GOT3 (cell line): ENCODE data around the gene ALPG.
"Not testable (repeated sequence)": the region's sequence is repeated elsewhere in the genome, so short reads cannot be mapped to it uniquely, and the experiment has no call there.

ENCODE experiments used
- DNase-seq: peaks from one replicate; lab custom pipeline; 2025; ENCODE audit warnings: mixed read lengths; lab: John Stamatoyannopoulos, UW

Gene ALPG

GRCh38 chr2:232377319-232377718 is 29.3 kb upstream of the ALPG start:
- DNase-seq, result no peak

GRCh38 chr2:232377841-232378734 is 28.6 kb upstream of the ALPG start:
- no peak for DNase-seq

GRCh38 chr2:232378735-232379151 is 27.9 kb upstream of the ALPG start, which contains the start of gene ALPP:
ALPP (plus strand) TSS chr2:232378751; CDS start chr2:232378803, 52 bp downstream.
- not testable (repeated sequence) for DNase-seq

GRCh38 chr2:232379610-232380590 is 26.7 kb upstream of the ALPG start:
- DNase-seq, result not testable (repeated sequence)

GRCh38 chr2:232381204-232382031 is 25.2 kb upstream of the ALPG start:
- DNase-seq, result not testable (repeated sequence)

- no peak for DNase-seq
Observed at GRCh38 chr2:232382331-232383225, 24.1 kb upstream of the ALPG start.

GRCh38 chr2:232384466-232384865 is 22.2 kb upstream of the ALPG start:
- DNase-seq, result no peak

GRCh38 chr2:232385058-232385457 is 21.6 kb upstream of the ALPG start:
- not testable (repeated sequence) for DNase-seq

GRCh38 chr2:232385660-232386489 is 20.8 kb upstream of the ALPG start:
- DNase-seq, result no peak

- DNase-seq, result no peak
Observed at GRCh38 chr2:232386490-232386739, 20.2 kb upstream of the ALPG start.

GRCh38 chr2:232386740-232387450 is 19.7 kb upstream of the ALPG start:
- no peak for DNase-seq

- DNase-seq, result no peak
Observed at GRCh38 chr2:232387451-232388171, 19.0 kb upstream of the ALPG start.

GRCh38 chr2:232388324-232388891 is 18.2 kb upstream of the ALPG start:
- DNase-seq, result no peak

GRCh38 chr2:232389327-232389726 is 17.3 kb upstream of the ALPG start:
- no peak for DNase-seq

GRCh38 chr2:232390661-232391060 is 16.0 kb upstream of the ALPG start:
- no peak for DNase-seq

GRCh38 chr2:232393556-232393955 is 13.1 kb upstream of the ALPG start:
- no peak for DNase-seq

- not testable (repeated sequence) for DNase-seq
Observed at GRCh38 chr2:232394431-232394830, 12.2 kb upstream of the ALPG start.

GRCh38 chr2:232395586-232395985 is 11.1 kb upstream of the ALPG start:
- DNase-seq, result no peak
